ENCODE measurements around the gene NOX5.
"Not testable (repeated sequence)": the region's sequence is repeated elsewhere in the genome, so short reads cannot be mapped to it uniquely, and the experiment has no call there.

Gene NOX5, protein sequence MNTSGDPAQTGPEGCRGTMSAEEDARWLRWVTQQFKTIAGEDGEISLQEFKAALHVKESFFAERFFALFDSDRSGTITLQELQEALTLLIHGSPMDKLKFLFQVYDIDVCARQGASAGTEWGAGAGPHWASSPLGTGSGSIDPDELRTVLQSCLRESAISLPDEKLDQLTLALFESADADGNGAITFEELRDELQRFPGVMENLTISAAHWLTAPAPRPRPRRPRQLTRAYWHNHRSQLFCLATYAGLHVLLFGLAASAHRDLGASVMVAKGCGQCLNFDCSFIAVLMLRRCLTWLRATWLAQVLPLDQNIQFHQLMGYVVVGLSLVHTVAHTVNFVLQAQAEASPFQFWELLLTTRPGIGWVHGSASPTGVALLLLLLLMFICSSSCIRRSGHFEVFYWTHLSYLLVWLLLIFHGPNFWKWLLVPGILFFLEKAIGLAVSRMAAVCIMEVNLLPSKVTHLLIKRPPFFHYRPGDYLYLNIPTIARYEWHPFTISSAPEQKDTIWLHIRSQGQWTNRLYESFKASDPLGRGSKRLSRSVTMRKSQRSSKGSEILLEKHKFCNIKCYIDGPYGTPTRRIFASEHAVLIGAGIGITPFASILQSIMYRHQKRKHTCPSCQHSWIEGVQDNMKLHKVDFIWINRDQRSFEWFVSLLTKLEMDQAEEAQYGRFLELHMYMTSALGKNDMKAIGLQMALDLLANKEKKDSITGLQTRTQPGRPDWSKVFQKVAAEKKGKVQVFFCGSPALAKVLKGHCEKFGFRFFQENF

DNA sequence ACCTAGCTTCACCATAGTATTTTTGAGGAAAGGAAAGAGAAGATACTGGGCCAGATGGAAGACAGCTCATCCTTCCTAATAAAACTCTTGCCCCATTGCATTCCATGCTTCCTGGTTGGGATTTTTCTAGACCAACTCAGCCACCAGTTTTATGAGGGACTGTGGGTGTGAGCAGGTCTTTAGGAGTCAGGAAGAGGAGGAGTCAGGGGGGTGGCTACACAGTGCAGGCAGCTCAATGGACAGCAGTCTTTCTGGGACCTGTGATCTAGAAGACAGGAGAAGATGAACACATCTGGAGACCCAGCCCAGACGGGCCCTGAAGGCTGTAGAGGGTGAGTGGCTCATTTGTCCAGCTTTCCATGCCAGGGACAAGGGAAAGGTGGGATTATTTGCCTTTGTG is at the start of gene NOX5:
NOX5 (plus strand) TSS at position 242 of the 400 bp plus-strand sequence; CDS start at position 283, 41 bp downstream.
- no peak for DNase-seq

DNA sequence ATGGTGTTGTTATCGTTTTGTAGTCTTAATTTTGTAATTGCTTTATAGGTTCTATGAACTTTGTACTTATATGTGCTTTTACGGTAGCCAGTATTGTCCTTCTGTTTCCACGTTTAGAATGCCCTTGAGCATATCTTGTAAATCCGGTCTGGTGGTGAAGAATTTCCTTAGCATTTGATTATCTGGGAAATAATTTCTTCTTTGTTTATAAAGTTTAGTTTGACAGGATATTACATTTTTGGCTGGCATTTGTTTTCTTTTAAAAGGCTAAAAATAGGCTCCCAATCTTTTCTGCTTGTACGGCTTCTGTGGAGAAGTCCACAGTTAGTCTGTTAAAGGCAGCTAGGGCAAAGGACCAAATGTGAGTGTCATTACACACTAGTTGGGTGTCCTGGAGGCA is 47.5 kb upstream of the NOX5 start:
- no peak for DNase-seq

DNA sequence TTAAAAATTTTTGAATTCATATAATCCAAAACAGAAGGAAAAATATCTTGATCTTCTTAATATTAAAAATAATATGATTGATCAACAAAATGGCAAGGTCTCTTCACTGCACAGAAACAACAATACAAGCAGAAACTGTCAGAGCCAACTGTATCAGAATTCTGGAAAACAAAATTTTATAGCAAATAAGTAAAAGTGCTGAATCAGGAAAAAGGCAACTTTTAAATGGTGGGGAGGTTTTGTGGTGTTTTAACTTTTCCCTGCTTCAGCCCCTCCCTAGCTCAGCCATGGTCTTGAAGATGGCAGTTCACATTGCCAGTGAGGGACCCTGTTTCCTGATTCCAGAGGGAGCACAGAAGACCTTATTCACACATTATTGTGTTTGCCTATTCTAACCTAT is 46.5 kb upstream of the NOX5 start:
- DNase-seq, result no peak

DNA sequence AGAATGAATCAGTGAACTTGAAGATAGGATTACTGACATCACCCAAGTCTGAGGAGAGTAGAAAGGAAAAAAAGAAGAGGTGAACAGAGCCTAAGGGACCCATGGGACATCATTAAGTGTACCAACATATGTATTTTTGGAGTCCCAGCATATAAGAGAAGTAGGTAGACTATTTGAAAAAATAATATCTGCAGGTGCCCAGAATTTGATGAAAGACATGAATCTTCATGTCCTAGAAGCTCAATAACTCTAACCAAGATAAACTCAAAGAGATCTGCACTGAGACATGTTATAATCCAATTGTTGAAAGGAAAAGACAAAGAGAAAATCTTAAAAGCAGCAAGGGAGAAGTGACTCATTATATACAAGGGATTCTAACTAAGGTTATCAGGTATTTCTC is 45.2 kb upstream of the NOX5 start:
- peak; percentile 44 for DNase-seq

DNA sequence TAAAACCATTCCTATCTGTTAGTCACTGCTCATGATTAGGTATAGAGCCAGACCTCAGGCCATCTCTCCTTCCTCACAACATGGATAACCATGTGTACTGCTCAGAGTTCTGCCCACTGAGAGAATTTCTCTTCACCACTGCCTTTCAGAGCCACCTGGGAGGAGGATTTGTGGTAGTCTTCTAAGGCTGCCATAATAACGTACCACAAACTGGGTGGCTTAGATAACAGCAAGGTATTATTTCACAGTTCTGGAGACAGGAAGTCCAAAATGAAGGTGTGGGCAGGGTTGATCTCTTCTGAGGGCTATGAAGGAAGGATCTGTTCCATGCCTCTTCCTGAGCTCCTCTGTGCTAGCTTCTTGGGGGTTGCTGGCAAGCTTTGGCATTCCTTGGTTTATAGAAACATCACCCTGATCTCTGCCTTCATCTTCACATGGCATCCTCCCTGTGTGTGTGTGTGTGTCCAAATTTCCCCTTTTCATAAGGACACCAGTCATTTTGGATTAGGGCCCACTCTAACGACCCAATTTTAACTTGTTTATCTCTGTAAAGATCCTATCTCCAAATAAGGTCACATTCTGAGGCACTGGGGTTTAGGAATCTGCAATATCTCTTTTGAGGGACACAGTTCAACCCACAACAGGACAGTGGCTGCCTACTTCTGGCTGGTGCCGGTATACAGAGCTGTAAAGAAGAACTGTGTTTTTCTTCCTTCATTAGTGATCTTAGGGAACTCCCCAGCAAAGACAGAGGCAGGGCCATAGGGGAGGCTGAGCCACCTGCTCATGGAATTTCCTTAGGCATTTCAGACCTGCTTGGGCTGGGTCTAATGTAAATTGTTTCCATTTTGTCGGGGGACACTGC is 42.1 kb upstream of the NOX5 start:
- DNase-seq, result peak; percentile 82

DNA sequence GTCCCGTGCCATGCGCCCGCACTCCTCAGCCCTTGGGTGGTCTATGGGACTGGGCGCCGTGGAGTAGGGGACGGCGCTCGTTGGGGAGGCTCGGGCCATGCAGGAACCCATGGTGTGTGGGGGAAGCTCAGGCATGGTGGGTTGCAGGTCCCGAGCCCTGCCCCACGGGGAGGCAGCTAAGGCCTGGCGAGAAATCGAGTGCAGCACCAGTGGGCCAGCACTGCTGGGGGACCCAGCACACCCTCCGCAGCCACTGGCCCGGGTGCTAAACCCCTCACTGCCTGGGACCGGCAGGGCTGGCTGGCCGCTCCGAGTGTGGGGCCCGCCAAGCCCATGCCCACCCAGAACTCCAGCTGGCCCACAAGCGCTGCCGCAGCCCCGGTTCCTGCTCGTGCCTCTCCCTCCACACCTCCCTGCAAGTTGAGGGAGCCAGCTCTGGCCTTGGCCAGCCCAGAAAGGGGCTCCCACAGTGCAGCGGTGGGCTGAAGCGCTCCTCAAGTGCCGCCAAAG is 38.8 kb upstream of the NOX5 start:
- DNase-seq, result not testable (repeated sequence)

DNA sequence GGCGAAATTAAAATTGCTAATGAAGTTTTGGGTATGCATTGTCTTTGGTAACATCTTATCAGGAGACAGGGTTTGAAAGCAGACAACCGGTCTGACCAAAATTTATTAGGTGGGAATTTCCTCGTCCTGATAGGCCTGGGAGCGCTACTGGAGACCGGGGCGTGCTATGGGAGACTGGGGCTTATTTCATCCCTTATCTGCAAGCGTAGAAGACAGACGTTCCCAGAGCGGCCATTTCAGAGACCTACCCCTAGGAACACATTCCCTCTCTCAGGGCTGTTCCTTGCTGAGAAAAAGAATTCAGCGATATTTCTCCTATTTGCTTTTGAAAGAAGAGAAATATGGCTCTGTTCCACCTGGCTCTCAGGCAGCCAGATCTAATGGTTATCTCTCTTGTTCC is 37.1 kb upstream of the NOX5 start:
- not testable (repeated sequence) for DNase-seq

DNA sequence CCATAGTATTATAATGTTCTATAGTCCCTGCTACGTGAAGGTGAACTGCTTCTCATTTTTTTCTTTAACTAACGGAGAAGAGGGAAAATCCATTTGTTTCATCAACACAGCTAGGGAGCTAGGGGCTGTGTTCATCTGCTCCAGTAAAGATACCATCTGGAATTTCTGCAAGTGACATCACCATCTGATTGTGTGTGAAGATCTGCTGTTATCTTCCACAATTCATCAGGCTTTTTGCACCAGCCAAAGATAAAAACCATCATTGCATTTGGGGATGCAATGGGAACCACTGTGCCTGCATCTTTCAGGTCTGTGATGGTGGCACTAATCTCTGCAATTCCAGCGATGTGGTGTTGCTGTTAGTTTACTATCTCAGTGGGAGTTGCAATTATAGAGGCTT is 35.5 kb upstream of the NOX5 start:
- no peak for DNase-seq

DNA sequence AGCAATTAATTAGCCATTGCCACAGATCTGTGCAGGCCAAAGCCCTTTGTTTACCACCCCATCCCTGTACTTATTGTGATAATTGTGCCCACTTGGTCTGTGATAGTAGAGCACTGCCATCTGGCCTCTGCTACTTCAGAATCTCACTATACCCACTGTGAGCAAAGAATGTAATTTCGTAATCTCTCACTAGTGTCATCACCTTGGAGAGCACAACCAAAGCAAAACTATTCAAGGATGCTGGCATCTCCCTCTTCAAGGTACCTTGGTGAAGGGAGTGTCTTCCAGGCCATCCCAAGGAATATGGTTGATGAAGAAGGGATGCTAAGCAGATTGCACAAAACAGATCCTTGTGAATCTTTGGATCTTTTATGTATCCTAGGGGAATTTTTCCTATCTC is 34.7 kb upstream of the NOX5 start:
- no peak for DNase-seq

DNA sequence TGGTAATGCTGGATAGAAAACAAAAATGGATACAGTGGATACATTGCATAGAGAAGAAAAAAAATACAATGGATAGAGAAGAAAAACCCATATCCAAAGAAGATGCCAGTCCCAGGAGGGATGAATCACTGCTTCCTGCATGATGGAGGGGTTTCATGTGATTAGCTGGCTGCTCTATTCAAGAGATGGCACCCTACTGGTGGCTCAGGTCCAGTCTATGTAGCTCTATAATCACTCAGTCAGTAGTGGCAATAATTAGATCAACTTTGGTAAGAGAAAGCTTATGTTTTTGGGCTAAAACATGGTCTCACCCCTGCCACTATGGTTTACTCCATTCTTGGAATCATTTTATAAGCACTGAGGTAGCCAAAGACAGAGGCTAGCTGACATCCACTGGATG is 33.7 kb upstream of the NOX5 start:
- DNase-seq, result no peak

DNA sequence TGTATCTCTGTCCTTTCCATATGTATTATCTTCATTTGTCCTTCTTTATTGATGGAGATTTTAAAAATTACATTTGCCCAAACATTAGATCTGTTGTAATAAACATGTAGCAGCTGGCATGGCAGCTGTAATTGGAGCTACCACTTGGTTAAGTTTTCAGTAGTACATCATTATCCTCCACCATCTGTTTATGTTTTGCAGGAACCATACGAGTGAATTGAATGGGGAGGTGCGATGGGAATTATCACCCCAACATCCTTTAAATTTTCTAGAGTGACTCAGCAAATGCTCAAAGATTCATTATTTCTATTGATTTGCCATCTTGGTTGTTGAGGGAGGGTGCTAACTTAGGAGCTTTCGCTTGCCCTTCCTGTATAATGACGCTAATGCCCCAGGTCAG is 32.6 kb upstream of the NOX5 start:
- DNase-seq, result no peak

DNA sequence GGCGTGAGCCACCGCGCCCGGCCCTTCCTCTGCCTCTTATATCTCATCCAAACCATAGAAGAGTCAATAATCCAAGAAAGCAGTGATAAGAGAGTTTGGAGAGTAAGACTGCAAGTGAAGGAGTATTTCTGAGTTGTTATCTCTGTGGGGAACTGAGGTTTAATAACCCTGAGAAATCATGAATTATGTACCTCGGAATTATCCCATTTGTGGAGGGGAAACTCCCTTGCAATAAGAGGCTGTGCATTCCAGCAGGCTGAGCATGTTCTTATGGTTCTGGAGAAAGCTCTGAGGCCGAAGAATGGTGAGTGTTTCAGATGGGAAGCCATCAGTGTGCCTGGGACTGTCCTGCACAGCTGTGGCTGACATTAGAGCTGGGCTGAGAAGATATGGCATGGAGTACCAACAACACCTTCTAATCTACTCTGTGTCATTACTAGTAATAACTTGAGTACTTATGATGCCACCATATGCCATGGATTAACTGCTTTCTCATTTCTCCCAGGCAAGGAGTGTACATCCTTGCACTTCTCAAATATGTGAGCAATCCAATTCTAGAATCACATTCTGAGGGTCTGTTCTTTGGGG is 31.4 kb upstream of the NOX5 start:
- DNase-seq, result peak; percentile 39

DNA sequence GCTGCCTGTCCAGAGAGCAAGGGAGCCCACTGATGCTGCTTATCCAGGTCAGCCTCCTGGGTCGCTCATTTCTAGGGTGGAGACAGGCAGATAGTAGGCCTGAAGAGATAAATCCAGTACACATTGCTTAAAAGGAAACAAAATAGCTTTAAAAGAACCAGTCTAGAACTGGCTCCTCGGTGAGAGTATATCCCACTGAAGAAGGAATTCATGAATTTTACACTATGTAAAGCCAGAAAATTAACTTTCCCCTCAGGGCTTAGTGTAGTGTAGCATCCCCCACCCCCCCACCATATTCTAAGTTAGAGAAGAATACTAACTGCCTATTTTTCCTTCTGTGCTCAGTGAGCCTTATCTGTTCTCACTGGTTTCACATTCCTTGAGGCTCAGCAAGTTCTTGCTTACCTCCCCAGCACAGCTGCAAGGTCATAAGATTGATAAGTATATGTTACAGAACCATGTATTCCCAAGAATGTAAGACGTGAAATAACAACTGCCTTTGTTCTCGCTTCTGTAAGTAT is 30.5 kb upstream of the NOX5 start:
- peak; percentile 93 for DNase-seq

DNA sequence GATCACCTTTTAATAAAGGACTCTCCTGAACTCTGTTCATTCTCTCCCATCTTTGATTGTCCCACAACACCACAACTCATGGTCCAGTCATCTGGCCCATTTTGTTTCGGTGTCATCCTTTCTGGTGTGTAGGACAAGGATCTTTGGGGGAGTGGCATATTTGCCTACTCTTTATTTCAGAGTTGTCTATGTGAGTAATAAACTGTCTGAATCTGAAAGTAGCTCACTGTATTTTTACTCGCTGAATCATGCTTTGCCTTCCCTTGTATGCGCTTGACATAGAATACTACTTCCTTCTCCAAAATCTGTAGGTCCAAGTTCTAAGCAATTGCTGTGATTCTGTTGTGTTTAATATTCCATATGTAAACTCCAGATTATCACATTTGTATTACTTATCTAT is 29.9 kb upstream of the NOX5 start:
- peak; percentile 84 for DNase-seq

DNA sequence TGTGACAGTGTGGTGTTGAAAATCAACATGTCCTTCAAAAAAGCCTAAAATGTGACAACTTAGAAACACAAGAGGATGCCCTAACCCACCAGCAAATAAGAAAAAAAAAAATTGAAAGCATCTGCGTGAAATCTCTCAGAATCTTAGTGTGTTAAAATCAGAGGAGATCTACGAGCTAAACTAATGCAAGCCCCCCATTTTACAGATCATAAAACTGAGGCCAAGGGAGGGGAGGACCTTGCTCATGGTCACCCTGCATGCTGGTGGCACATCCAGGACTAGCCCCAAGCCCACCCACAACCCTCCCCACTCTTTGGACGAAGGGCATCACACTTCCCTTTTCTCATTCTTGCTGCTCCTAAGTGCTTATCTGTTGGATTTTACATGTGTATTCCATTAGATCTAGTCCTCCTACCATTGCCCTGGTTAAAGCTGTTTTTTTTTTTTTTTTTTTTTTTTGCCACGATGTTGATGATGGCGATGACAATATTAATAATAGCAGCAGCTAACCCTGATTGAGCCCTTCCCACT is 29.1 kb upstream of the NOX5 start:
- DNase-seq, result peak; percentile 63

DNA sequence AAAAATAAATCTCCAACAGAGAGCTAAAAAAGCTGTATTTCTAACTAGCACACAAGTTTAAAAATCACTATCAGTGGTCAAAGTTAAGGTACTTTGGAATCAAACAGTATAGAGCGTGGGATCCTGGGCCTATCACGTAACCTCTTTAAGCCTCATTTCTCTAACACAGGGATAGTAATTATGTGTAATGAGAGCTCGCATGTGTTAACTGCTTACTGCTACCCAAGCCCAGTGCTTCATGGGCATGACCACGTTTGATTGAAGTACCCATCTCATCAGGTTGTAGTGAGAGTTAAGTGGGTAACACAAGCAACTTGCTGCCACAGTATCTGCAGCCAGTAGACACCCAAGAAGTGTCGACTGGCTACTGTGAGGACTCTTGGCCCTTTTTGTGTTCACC is 28.2 kb upstream of the NOX5 start:
- DNase-seq, result no peak

DNA sequence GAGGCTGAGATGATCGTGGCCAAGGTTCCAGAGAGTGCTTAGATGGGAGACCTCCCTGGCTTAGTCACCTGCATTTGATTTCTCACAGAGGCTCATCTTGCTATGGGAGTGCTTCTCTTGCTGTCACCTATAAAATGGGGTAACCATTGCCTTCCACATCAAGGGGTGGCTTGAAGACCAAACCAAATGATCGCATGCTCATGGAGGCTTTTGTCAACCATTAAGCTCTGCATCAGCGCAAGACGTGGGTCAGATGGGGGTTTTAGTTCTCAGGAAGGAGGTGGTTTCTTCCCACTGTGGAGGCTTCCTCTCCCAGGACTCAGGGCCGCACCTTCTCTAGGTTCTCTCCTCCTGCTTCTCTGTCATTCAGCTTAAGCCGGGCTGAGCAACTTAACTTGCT is 27.4 kb upstream of the NOX5 start:
- DNase-seq, result no peak

DNA sequence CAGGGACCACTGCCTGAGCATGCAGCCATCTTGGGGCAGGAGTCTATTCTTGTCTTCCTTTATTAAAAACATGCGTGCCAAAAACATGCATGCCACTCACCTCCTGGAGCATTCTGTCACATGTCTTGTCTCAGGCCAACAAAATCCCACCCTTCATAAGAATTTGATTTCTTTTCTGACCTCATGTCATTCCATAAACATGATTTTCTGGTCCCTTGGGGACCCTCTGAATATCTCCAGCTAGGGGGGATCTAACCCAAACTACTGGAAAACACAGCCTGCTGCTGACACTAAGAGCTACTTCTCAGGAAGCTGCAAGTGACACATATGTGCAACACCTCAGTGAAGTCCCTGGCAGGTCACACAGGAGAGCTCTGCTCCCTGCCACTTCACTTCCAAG is 26.8 kb upstream of the NOX5 start:
- no peak for DNase-seq

DNA sequence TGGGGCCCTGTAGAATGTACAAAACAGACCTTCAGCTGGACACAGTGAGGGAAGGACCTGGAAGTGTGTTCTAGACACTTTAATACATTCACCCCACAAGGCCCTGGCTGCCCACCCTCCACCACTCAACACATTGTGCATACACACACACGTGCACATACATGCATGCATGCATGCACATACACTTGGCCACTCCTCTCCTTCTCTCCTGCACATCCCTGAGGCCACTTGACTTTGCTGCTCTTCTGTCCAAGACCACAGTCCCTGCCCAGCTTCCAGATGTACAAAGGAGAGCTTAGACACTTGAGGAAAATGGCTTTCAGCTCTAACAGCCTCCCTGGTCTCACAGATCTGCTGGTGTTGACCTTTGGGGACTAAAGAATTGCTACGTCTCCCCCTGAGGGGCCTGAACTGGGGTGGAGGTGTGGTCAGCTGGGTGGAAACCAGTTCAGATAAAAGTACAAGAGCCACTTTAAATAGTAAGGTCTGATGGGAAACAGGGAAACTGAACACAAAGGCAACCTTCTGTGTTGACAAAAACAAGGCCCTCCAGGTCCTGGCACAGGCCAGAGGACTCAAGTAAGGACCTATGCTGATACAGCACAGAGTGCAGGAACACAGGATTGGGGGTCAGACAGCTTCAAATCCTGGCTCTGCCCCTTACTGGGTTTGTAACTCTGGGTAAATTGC is 24.8 kb upstream of the NOX5 start:
- DNase-seq, result no peak

DNA sequence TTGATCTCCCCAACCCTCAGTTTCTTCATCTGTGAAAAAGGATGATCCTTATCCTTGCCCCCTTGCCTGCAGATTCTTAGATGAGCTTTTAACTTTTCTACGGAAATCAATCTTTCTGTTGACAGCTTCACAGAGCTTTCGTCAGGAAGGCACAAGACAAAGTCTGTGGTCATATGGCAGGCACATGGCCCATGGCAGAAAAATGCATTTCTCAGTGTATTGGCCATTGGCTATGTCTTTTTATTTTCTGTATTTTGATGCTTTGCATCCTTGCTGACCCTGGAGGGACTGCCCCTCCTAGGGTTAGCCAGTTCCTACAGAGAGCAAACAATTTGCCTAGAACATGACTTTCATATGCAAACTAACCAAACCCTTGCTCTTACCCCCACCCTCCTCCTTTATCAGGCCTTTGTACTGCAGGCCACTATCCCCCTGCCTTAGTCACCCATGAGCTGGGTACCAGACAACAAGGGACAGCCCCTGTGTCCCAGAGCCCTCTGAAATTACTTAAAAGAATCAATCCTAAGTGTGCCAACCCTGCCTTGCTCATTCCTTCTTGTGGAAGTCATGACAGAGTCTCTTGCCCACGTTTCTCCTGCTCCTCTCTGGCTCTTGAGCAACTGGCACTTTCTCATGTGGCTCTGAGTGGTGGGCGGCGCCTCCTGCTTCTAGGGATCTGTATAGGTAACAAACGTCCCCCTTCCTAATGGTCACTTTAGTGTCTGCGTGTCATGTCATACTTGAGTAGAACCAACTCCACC is 24.1 kb upstream of the NOX5 start:
- DNase-seq, result peak; percentile 38

DNA sequence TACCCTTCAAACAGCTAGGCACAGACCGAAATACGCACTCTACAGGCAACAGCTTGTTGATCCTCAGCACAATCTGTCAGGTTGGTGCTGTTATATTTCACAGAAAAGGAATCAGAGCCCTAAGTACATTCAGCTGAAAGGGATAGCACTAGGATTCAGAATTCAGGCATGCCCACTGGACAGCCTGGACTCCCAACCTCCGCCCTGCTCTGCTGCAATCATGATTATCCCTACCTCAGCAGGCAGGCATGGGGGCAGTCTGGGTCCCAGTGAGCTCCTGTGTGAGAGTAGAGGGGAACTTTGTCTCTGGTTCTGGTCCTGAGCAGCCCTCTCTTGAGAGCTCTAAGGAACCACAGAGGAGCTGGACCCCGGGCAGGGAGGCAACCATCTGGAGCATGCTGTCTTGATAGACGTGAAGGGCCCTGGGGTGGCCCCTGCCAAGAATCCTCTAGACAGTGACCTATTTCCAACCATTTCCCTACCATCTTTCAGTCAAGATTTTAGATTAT is 23.4 kb upstream of the NOX5 start:
- DNase-seq, result no peak

All from OCI-M1 (cell line).